OCI-LY7 (cell line): ENCODE results near the gene TTC28. TPM values are rescaled to one million over a fixed set of nuclear protein-coding genes. Genes with fewer than 3 reads are reported as not detected.
"Not testable (repeated sequence)": the region's sequence is repeated elsewhere in the genome, so short reads cannot be mapped to it uniquely, and the experiment has no call there.

Experiments
- BruUV-seq: library from RNA; stranded (reverse); fragments of 400-500 nt; replicated peaks from 2 replicates; lab custom pipeline; 2021; lab: Mats Ljungman, UMichigan
- CTCF ChIA-PET: fragments of 300-600 bp; sonication (Branson Sonifier 250); formaldehyde crosslinking; loops from one replicate; lab custom pipeline; 2022; ENCODE audit warnings: antibody characterized with exemption; ENCODE audit not compliant: unreplicated experiment; lab: Charles Lee
- POLR2A ChIA-PET: fragments of 300-600 bp; sonication (Branson Sonifier 250); formaldehyde crosslinking; loops from one replicate; lab custom pipeline; 2022; ENCODE audit warnings: antibody characterized with exemption; lab: Charles Lee
- DNase-seq: peaks from one replicate; pipeline ENCODE4 v3.0.0-alpha.2; 2015; ENCODE audit warnings: low spot score
- H2AFZ ChIP-seq: fragments of 200-600 bp; sonication (generic), shearing (Covaris generic); 2 replicates; pipeline ENCODE4 v1.6.1; 2014; ENCODE audit warnings: mild to moderate bottlenecking, antibody characterized with exemption, low read length, moderate library complexity
- H3K27ac ChIP-seq: fragments of 200-600 bp; sonication (generic); 2 replicates; pipeline ENCODE4 v1.5.1; 2014; ENCODE audit warnings: mixed run types, low read depth, mild to moderate bottlenecking, moderate library complexity, low read length, inconsistent platforms; ENCODE audit not compliant: poor library complexity, severe bottlenecking
- H3K36me3 ChIP-seq: fragments of 200-600 bp; sonication (generic); 2 replicates; pipeline ENCODE4 v1.6.1; 2014; ENCODE audit warnings: mild to moderate bottlenecking, antibody characterized with exemption, low read length, moderate library complexity, mixed read lengths; ENCODE audit not compliant: insufficient read depth
- H3K4me1 ChIP-seq: fragments of 200-600 bp; sonication (generic); 2 replicates; pipeline ENCODE4 v1.5.1; 2014; ENCODE audit warnings: mild to moderate bottlenecking, low read length; ENCODE audit not compliant: insufficient read depth, poor library complexity, severe bottlenecking
- H3K4me2 ChIP-seq: fragments of 200-600 bp; sonication (generic); 2 replicates; pipeline ENCODE4 v1.6.1; 2014; ENCODE audit warnings: mild to moderate bottlenecking, low read length
- H3K4me3 ChIP-seq: fragments of 200-600 bp; sonication (generic); 2 replicates; pipeline ENCODE4 v1.5.1; 2014; ENCODE audit warnings: mild to moderate bottlenecking, low read depth, low read length; ENCODE audit not compliant: poor library complexity, severe bottlenecking
- H3K79me2 ChIP-seq: fragments of 200-600 bp; sonication (generic); 2 replicates; pipeline ENCODE4 v1.6.1; 2016; ENCODE audit warnings: low read depth, mild to moderate bottlenecking, low read length, moderate library complexity, mixed read lengths; ENCODE audit not compliant: insufficient read depth
- H3K9me2 ChIP-seq: fragments of 200-600 bp; sonication (generic); 2 replicates; pipeline ENCODE4 v1.6.1; 2016; ENCODE audit warnings: mild to moderate bottlenecking, low read length, mixed read lengths; ENCODE audit not compliant: insufficient read depth
- H3K9me3 ChIP-seq: fragments of 200-600 bp; sonication (generic); 2 replicates; pipeline ENCODE4 v1.6.1; 2014; ENCODE audit warnings: mild to moderate bottlenecking, mixed run types, low read length, mixed read lengths
- H4K20me1 ChIP-seq: fragments of 200-600 bp; sonication (generic); 2 replicates; pipeline ENCODE4 v1.6.1; 2014; ENCODE audit warnings: mild to moderate bottlenecking, antibody characterized with exemption, low read length, moderate library complexity, mixed read lengths; ENCODE audit not compliant: insufficient read depth
- EZH2phosphoT487 ChIP-seq: fragments of 200-600 bp; sonication (generic); IDR thresholded peaks from 2 replicates; pipeline ENCODE4 v1.6.1; 2018; ENCODE audit warnings: low read depth, borderline replicate concordance, mild to moderate bottlenecking, mixed run types, antibody characterized with exemption, low read length, moderate library complexity, mixed read lengths
- intact Hi-C: fragments of 100-400 bp; cut with micrococcal nuclease; formaldehyde crosslinking; loops from one replicate; pipeline ENCODE4 v1.10.0; 2022; ENCODE audit not compliant: unreplicated experiment
- total RNA-seq, 2 experiments: library from RNA; depleted of rRNA in 1 of 2; stranded (reverse); fragments of >200 nt in 1 of 2; shearing (Covaris generic) in 1 of 2; gene quantifications; 2 replicates each; pipeline ENCODE4 v1.2.3, GENCODE V29; 2014 to 2022
- TF ChIP-seq, protein P1 (sequence below): fragments of 200-600 bp; sonication (generic); conservative IDR thresholded peaks from 2 replicates; pipeline ENCODE4 v1.5.1; 2014; ENCODE audit warnings: mild to moderate bottlenecking, antibody characterized with exemption, low read length, moderate library complexity, mixed read lengths

Gene TTC28
- total RNA-seq, 2 experiments from 2014 or later = under 0.01 to 0.55 TPM

GRCh38 chr22:28498044-28498443 is 181.6 kb downstream of the TTC28 start:
- no peaks in the 10 kb centered on the region for H3K36me3 ChIP-seq
- ChIA-PET CTCF (no interaction called here), POLR2A (interaction anchor here (0.6 kb wide), 1 partner anchor 816 kb away, joined by 5 read pairs; no protein-coding TSS in a partner anchor)
- no peaks in the 10 kb centered on the region for H3K9me3 ChIP-seq
- TF ChIP-seq, protein P1, sequence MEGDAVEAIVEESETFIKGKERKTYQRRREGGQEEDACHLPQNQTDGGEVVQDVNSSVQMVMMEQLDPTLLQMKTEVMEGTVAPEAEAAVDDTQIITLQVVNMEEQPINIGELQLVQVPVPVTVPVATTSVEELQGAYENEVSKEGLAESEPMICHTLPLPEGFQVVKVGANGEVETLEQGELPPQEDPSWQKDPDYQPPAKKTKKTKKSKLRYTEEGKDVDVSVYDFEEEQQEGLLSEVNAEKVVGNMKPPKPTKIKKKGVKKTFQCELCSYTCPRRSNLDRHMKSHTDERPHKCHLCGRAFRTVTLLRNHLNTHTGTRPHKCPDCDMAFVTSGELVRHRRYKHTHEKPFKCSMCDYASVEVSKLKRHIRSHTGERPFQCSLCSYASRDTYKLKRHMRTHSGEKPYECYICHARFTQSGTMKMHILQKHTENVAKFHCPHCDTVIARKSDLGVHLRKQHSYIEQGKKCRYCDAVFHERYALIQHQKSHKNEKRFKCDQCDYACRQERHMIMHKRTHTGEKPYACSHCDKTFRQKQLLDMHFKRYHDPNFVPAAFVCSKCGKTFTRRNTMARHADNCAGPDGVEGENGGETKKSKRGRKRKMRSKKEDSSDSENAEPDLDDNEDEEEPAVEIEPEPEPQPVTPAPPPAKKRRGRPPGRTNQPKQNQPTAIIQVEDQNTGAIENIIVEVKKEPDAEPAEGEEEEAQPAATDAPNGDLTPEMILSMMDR = no peak
- TF ChIP-seq EZH2phosphoT487 = no peak
- H3K9me2 ChIP-seq = no peaks in the 10 kb centered on the region
- intact Hi-C loops = no loop called here
- no peaks in the 10 kb centered on the region for H4K20me1 ChIP-seq
- DNase-seq = no peak
- no peak overlapping the region for H3K4me3 ChIP-seq
- no peak overlapping the region for H3K27ac ChIP-seq
- no peaks in the 10 kb centered on the region for H3K4me1 ChIP-seq
- H2AFZ ChIP-seq = no peak overlapping the region
- no peaks in the 10 kb centered on the region for H3K79me2 ChIP-seq
- H3K4me2 ChIP-seq = no peak overlapping the region
- BruUV-seq = no TSS peak

DNA sequence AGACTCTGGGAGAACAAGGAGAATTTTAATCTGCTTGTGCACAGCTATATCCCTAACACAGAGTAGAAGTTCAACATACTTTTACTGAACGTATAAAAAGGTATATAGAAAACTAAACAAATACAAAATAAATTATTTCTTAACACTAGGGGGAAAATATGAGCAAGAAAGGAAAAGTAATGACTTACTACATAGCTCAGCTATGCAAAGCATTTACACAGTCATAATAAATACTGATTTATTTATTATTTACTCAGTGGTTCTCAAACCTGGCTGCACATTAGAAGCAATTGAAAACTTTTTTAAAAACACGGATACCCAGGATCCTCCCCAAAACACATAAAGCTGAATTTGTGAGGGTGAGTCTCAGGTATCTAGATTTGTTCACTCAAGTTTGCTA is 182.5 kb downstream of the TTC28 start:
- H3K36me3 ChIP-seq = no peaks in the 10 kb centered on the region
- POLR2A ChIA-PET = interaction anchor here (0.6 kb wide), 1 partner anchor 26 kb away, joined by 3 read pairs; no protein-coding TSS in a partner anchor
- BruUV-seq = no TSS peak
- H2AFZ ChIP-seq = no peak overlapping the region
- H3K79me2 ChIP-seq = no peaks in the 10 kb centered on the region
- no peaks in the 10 kb centered on the region for H3K9me3 ChIP-seq
- H3K4me2 ChIP-seq = no peak overlapping the region
- no peaks in the 10 kb centered on the region for H4K20me1 ChIP-seq
- H3K27ac ChIP-seq = no peak overlapping the region
- CTCF ChIA-PET = no interaction called here
- no peaks in the 10 kb centered on the region for H3K9me2 ChIP-seq
- no peak for TF ChIP-seq EZH2phosphoT487
- TF ChIP-seq, protein P1 = no peak
- no peaks in the 10 kb centered on the region for H3K4me1 ChIP-seq
- intact Hi-C loops = no loop called here
- no peak for DNase-seq
- no peak overlapping the region for H3K4me3 ChIP-seq

GRCh38 chr22:28491289-28491688 is 188.4 kb downstream of the TTC28 start:
- CTCF ChIA-PET, BruUV-seq, POLR2A ChIA-PET, intact Hi-C loops, H3K9me3 ChIP-seq, H3K4me3 ChIP-seq, H4K20me1 ChIP-seq, H2AFZ ChIP-seq, DNase-seq, H3K36me3 ChIP-seq, H3K27ac ChIP-seq, H3K9me2 ChIP-seq, H3K79me2 ChIP-seq, H3K4me2 ChIP-seq, H3K4me1 ChIP-seq: not testable (repeated sequence)
